ENCODE measurements around the gene CCR3.

The CCR3 gene

GRCh38 chr3:46221938-46222337, 20.3 kb upstream of the CCR3 start:
- DNase-seq: no peak

- no peak for DNase-seq
Measured at GRCh38 chr3:46222435-46223161, 19.7 kb upstream of the CCR3 start.

GRCh38 chr3:46228260-46229242, 13.7 kb upstream of the CCR3 start:
- DNase-seq: no peak

- DNase-seq: no peak
Measured at GRCh38 chr3:46231323-46231722, 10.9 kb upstream of the CCR3 start.

- DNase-seq: no peak
Measured at GRCh38 chr3:46233194-46233593, 9.1 kb upstream of the CCR3 start.

GRCh38 chr3:46235425-46235824, 6.8 kb upstream of the CCR3 start:
- no peak for DNase-seq

GRCh38 chr3:46236294-46237054, 5.8 kb upstream of the CCR3 start:
- no peak for DNase-seq

- no peak for DNase-seq
Measured at GRCh38 chr3:46238386-46238785, 3.9 kb upstream of the CCR3 start.

- no peak for DNase-seq
Measured at GRCh38 chr3:46239301-46239938, 2.8 kb upstream of the CCR3 start.

GRCh38 chr3:46239952-46240351, 2.3 kb upstream of the CCR3 start:
- no peak for DNase-seq

- DNase-seq: no peak
Measured at GRCh38 chr3:46243560-46243959, 1.3 kb downstream of the CCR3 start.

- DNase-seq: no peak
Measured at GRCh38 chr3:46245146-46245545, 2.9 kb downstream of the CCR3 start.

GRCh38 chr3:46252980-46253379, 10.7 kb downstream of the CCR3 start:
- no peak for DNase-seq

GRCh38 chr3:46258525-46258924, 16.3 kb downstream of the CCR3 start:
- no peak for DNase-seq

- peak in 1 of 2 donors; percentile 39 for DNase-seq
Measured at GRCh38 chr3:46261926-46262594, 19.8 kb downstream of the CCR3 start.

- no peak for DNase-seq
Measured at GRCh38 chr3:46264002-46264401, 21.7 kb downstream of the CCR3 start.

GRCh38 chr3:46266598-46266997, 24.3 kb downstream of the CCR3 start:
- no peak for DNase-seq

- no peak for DNase-seq
Measured at GRCh38 chr3:46269556-46269955, 27.3 kb downstream of the CCR3 start.

- no peak for DNase-seq
Measured at GRCh38 chr3:46270474-46270873, 28.2 kb downstream of the CCR3 start.

GRCh38 chr3:46271209-46271745, 29.0 kb downstream of the CCR3 start:
- DNase-seq: no peak

GRCh38 chr3:46272028-46272451, 29.8 kb downstream of the CCR3 start:
- DNase-seq: no peak

Measured in CD4-positive, alpha-beta T cell treated with Interleukin-4 for 1 hour (primary cell).